ENCODE measurements around the gene RCC2.

- no peak for TF ChIP-seq PATZ1 (CRISPR knock-in tag; IDR thresholded peaks at IDR 0.05; ENCODE audit: borderline replicate concordance)
- no peak for TF ChIP-seq ZNF70 (CRISPR knock-in tag; IDR thresholded peaks at IDR 0.05)
- TF ChIP-seq TSHZ2 (CRISPR knock-in tag; IDR thresholded peaks at IDR 0.05): no peak
- TF ChIP-seq ZNF8 (CRISPR knock-in tag; IDR thresholded peaks at IDR 0.05): no peak
Observed at GRCh38 chr1:17427696-17428660, 11.5 kb downstream of the RCC2 start.
